SK-N-SH (cell line): ENCODE measurements around the gene LRMDA.

Experiments
- CTCF ChIP-seq: fragments of 200-600 bp; sonication (generic); IDR thresholded peaks from 2 replicates; pipeline ENCODE4 v1.6.1; 2017; ENCODE audit warnings: antibody characterized with exemption, mild to moderate bottlenecking, moderate library complexity
- EZH2phosphoT487 ChIP-seq: fragments of 200-600 bp; sonication (generic); IDR thresholded peaks from 2 replicates; pipeline ENCODE4 v1.6.1; 2017; ENCODE audit warnings: low read depth, mixed run types, mild to moderate bottlenecking, antibody characterized with exemption, moderate library complexity, borderline replicate concordance
- NFIC ChIP-seq: IDR thresholded peaks from 2 replicates; pipeline ENCODE4 v1.4.0; 2012; ENCODE audit warnings: borderline replicate concordance
- POLR2AphosphoS5 ChIP-seq: IDR thresholded peaks from 2 replicates; pipeline ENCODE4 v1.6.1; 2012; ENCODE audit warnings: low read depth, low read length

DNA sequence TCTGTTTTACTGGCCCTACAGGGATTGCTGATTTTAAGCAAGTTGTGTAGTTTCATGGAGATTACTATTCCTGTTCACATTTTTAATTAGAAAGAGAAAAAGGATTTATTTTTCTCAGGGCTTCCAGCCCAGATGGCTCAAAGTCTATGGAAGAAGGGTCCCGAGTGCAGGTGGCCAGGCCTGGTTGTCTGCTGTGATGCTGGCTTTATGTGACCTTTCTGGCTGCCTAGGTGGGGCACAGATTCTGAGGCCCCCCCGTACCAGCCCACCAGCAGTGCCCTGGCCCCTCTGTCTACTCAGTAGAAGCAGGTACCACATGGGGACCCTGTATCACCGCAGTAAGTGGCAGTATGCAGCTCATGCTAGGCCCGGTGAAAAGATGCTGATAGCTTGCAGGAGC lies 426.5 kb downstream of the LRMDA start:
- no peak for TF ChIP-seq CTCF
- no peak for TF ChIP-seq NFIC
- no peak for TF ChIP-seq POLR2AphosphoS5
- no peak for TF ChIP-seq EZH2phosphoT487
